Measurements from ENCODE around the gene CUL7. TPM values are rescaled to one million over a fixed set of nuclear protein-coding genes. Genes with fewer than 3 reads are reported as not detected.

CUL7 gene
- total RNA-seq, 1 experiment from 2014 or later = 20.8 TPM

GRCh38 chr6:43053545-43054205 is at the start of gene CUL7 (continued):
- TF ChIP-seq AFF4 (CRISPR knock-in tag; IDR thresholded peaks at IDR 0.05; ENCODE audit: borderline replicate concordance) (peak; percentile 88; the same call in 1 of the 2 replicates), NR1H2 (CRISPR knock-in tag; IDR thresholded peaks at IDR 0.05) (no peak), NFE2L1 (CRISPR knock-in tag; IDR thresholded peaks at IDR 0.05) (peak; percentile 80; the same call in 1 of the 2 replicates), RELA (CRISPR knock-in tag; IDR thresholded peaks at IDR 0.05; ENCODE audit: borderline replicate concordance) (0 out of 2 replicates have a peak, but pooled peaks have one; percentile 45), PRDM15 (CRISPR knock-in tag; IDR thresholded peaks at IDR 0.05) (peak; percentile 18; the same call in 1 of the 2 replicates), NFYB (CRISPR knock-in tag; conservative IDR thresholded peaks at IDR 0.05; ENCODE audit: low read depth) (no peak), ZNF416 (CRISPR knock-in tag; IDR thresholded peaks at IDR 0.05) (peak; percentile 96), RORB (CRISPR knock-in tag; IDR thresholded peaks at IDR 0.05) (no peak), HMGA2 (CRISPR knock-in tag; IDR thresholded peaks at IDR 0.05) (no peak), ZNF317 (CRISPR knock-in tag; IDR thresholded peaks at IDR 0.05; ENCODE audit: borderline replicate concordance, low read depth) (no peak), SMAD4 (CRISPR knock-in tag; IDR thresholded peaks at IDR 0.05) (no peak), TEAD4 (CRISPR knock-in tag; IDR thresholded peaks at IDR 0.05) (no peak), ERG (CRISPR knock-in tag; IDR thresholded peaks at IDR 0.05) (peak; percentile 91), ESRRA (CRISPR knock-in tag; IDR thresholded peaks at IDR 0.05; ENCODE audit: borderline replicate concordance) (0 out of 2 replicates have a peak, but pooled peaks have one; percentile 38), USF2 (CRISPR knock-in tag; IDR thresholded peaks at IDR 0.05) (no peak), SMAD3 (CRISPR knock-in tag; IDR thresholded peaks at IDR 0.05; ENCODE audit: borderline replicate concordance) (no peak), NR2C2 (CRISPR knock-in tag; IDR thresholded peaks at IDR 0.05) (no peak), TP53 (CRISPR knock-in tag; IDR thresholded peaks at IDR 0.05) (no peak; the same call in 1 of the 2 replicates)
- TF ChIP-seq, protein P1, sequence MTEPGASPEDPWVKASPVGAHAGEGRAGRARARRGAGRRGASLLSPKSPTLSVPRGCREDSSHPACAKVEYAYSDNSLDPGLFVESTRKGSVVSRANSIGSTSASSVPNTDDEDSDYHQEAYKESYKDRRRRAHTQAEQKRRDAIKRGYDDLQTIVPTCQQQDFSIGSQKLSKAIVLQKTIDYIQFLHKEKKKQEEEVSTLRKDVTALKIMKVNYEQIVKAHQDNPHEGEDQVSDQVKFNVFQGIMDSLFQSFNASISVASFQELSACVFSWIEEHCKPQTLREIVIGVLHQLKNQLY (CRISPR knock-in tag; IDR thresholded peaks at IDR 0.05) = no peak
- TF ChIP-seq, protein P2, sequence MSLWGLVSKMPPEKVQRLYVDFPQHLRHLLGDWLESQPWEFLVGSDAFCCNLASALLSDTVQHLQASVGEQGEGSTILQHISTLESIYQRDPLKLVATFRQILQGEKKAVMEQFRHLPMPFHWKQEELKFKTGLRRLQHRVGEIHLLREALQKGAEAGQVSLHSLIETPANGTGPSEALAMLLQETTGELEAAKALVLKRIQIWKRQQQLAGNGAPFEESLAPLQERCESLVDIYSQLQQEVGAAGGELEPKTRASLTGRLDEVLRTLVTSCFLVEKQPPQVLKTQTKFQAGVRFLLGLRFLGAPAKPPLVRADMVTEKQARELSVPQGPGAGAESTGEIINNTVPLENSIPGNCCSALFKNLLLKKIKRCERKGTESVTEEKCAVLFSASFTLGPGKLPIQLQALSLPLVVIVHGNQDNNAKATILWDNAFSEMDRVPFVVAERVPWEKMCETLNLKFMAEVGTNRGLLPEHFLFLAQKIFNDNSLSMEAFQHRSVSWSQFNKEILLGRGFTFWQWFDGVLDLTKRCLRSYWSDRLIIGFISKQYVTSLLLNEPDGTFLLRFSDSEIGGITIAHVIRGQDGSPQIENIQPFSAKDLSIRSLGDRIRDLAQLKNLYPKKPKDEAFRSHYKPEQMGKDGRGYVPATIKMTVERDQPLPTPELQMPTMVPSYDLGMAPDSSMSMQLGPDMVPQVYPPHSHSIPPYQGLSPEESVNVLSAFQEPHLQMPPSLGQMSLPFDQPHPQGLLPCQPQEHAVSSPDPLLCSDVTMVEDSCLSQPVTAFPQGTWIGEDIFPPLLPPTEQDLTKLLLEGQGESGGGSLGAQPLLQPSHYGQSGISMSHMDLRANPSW (CRISPR knock-in tag; conservative IDR thresholded peaks at IDR 0.05; ENCODE audit: low read depth) = no peak
- TF ChIP-seq, protein P3, sequence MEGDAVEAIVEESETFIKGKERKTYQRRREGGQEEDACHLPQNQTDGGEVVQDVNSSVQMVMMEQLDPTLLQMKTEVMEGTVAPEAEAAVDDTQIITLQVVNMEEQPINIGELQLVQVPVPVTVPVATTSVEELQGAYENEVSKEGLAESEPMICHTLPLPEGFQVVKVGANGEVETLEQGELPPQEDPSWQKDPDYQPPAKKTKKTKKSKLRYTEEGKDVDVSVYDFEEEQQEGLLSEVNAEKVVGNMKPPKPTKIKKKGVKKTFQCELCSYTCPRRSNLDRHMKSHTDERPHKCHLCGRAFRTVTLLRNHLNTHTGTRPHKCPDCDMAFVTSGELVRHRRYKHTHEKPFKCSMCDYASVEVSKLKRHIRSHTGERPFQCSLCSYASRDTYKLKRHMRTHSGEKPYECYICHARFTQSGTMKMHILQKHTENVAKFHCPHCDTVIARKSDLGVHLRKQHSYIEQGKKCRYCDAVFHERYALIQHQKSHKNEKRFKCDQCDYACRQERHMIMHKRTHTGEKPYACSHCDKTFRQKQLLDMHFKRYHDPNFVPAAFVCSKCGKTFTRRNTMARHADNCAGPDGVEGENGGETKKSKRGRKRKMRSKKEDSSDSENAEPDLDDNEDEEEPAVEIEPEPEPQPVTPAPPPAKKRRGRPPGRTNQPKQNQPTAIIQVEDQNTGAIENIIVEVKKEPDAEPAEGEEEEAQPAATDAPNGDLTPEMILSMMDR (IDR thresholded peaks at IDR 0.05) = no peak
